ENCODE measurements around the gene KRT6C. TPM values are rescaled to one million over a fixed set of nuclear protein-coding genes. Genes with fewer than 3 reads are reported as not detected.

The KRT6C gene
- total and polyA plus RNA-seq, 9 donors = 0.17 TPM; not detected in 8

DNA sequence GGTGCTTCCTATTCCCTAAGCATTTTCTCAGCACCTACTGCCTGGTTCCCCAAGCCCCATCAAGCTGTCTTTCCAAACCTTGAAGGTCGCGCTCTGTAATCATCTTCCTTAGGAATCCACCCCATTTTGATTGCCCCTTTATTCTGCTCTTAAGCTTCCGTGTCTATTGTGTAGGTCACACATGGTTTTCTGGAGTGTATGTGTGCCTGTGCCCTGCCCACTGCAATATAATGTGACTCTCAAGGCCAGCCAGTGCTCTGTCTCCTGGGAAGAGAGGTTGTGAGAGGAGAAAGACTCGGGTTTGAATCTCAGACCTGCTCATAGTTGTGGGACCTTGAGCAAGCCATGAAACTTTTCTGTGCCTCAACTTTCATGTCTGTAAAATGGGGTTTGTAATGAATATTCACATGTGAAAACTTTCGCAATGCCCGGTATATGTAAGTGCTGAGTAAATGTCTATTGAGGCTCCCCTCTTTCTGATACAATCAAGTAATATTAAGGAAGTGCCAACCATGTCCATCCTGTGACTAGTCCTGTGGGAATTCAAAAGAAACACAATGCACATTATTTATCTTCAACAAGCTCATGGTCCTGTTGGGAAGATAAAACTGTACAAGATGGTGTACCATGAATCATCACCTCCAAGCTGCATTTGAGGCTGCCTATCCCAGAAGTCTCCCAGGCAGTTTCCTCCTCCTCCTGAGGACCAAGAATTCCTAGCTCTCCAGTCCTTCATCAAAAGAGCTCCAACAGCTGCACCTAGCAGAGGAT lies 38.7 kb downstream of the KRT6C start:
- Histone ChIP-seq H3K4me1 (ENCODE audit: insufficient read depth) (no peaks in the 10 kb centered on the region), H3K27me3 (no peaks in the 10 kb centered on the region), H3K27ac (no peak overlapping the region), H3K4me3 (no peak overlapping the region), H3K36me3 (no peaks in the 10 kb centered on the region), H3K9me3 (no peaks in the 10 kb centered on the region)
- no peak for DNase-seq
- intact Hi-C loops (cut with DNase I) = no loop called here
- TF ChIP-seq POLR2A (IDR thresholded peaks at IDR 0.05) (no peak), EP300 (IDR thresholded peaks at IDR 0.05) (no peak)
- TF ChIP-seq, protein P1, sequence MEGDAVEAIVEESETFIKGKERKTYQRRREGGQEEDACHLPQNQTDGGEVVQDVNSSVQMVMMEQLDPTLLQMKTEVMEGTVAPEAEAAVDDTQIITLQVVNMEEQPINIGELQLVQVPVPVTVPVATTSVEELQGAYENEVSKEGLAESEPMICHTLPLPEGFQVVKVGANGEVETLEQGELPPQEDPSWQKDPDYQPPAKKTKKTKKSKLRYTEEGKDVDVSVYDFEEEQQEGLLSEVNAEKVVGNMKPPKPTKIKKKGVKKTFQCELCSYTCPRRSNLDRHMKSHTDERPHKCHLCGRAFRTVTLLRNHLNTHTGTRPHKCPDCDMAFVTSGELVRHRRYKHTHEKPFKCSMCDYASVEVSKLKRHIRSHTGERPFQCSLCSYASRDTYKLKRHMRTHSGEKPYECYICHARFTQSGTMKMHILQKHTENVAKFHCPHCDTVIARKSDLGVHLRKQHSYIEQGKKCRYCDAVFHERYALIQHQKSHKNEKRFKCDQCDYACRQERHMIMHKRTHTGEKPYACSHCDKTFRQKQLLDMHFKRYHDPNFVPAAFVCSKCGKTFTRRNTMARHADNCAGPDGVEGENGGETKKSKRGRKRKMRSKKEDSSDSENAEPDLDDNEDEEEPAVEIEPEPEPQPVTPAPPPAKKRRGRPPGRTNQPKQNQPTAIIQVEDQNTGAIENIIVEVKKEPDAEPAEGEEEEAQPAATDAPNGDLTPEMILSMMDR (IDR thresholded peaks at IDR 0.05) = no peak
- WGBS, 3 donors = 86 to 94% (median 88%) methylated on average over 6 of the region's 6 CpGs

GRCh38 chr12:52434081-52434733 lies 39.4 kb downstream of the KRT6C start, which contains the start of gene KRT75:
Gene KRT75 (minus strand): TSS chr12:52434371. CDS start chr12:52434304, 67 bp downstream.
- Histone ChIP-seq H3K27ac (no peak within 1 kb of the TSS), H3K4me1 (ENCODE audit: insufficient read depth) (no peaks in the 10 kb centered on the region), H3K9me3 (no peaks in the 10 kb centered on the region), H3K4me3 (no peak within 1 kb of the TSS), H3K27me3 (no peaks in the 10 kb centered on the region), H3K36me3 (no peaks in the 10 kb centered on the region)
- DNase-seq = no peak
- intact Hi-C loops (cut with DNase I) = no loop called here
- WGBS, 3 donors = 78 to 86% (median 83%) methylated on average over 16 to 20 of the region's 20 CpGs
- no peak for TF ChIP-seq EP300 (IDR thresholded peaks at IDR 0.05)
- TF ChIP-seq, protein P1 (IDR thresholded peaks at IDR 0.05) = no peak
- no peak for TF ChIP-seq POLR2A (IDR thresholded peaks at IDR 0.05)

GRCh38 chr12:52433501-52434080 lies 40.0 kb downstream of the KRT6C start:
- no peak for TF ChIP-seq EP300 (IDR thresholded peaks at IDR 0.05)
- TF ChIP-seq, protein P1 (IDR thresholded peaks at IDR 0.05) = no peak
- no peak for TF ChIP-seq POLR2A (IDR thresholded peaks at IDR 0.05)
- Histone ChIP-seq H3K27ac (no peak overlapping the region), H3K4me3 (no peak overlapping the region), H3K27me3 (no peaks in the 10 kb centered on the region), H3K9me3 (no peaks in the 10 kb centered on the region), H3K36me3 (no peaks in the 10 kb centered on the region), H3K4me1 (ENCODE audit: insufficient read depth) (no peaks in the 10 kb centered on the region)
- WGBS, 3 donors = 88 to 96% (median 92%) methylated on average over 11 to 12 of the region's 12 CpGs
- intact Hi-C loops (cut with DNase I) = no loop called here
- DNase-seq = no peak

GRCh38 chr12:52432559-52433207 lies 40.9 kb downstream of the KRT6C start:
- Histone ChIP-seq H3K4me3 (no peak overlapping the region), H3K4me1 (ENCODE audit: insufficient read depth) (no peaks in the 10 kb centered on the region), H3K9me3 (no peaks in the 10 kb centered on the region), H3K27ac (no peak overlapping the region), H3K27me3 (no peaks in the 10 kb centered on the region), H3K36me3 (no peaks in the 10 kb centered on the region)
- DNase-seq = no peak
- intact Hi-C loops (cut with DNase I) = no loop called here
- 69 to 79% (median 69%) methylated on average over 6 of the region's 6 CpGs for WGBS, 3 donors
- TF ChIP-seq EP300 (IDR thresholded peaks at IDR 0.05) = no peak
- TF ChIP-seq POLR2A (IDR thresholded peaks at IDR 0.05) = no peak
- TF ChIP-seq, protein P1 (IDR thresholded peaks at IDR 0.05) = no peak
